ENCODE data around the gene KDM1A. TPM values are rescaled to one million over a fixed set of nuclear protein-coding genes. Genes with fewer than 3 reads are reported as not detected.
A peak's percentile ranks its signal among the peaks of the same experiment; 100 is the strongest.

Gene KDM1A
- total and polyA plus RNA-seq, 2 of the 13 experiments (the other 11 are each of a cell fraction or from before 2014, with no cell fraction given), result 81.3 to 173 TPM

- TF ChIP-seq RERE (CRISPR knock-in tag; IDR thresholded peaks at IDR 0.05; ENCODE audit: low read depth), result peak; percentile 64; the same call in 1 of the 2 replicates
- TF ChIP-seq HOXA3 (CRISPR knock-in tag; IDR thresholded peaks at IDR 0.05), result peak; percentile 96
- no peak for TF ChIP-seq RARG (CRISPR knock-in tag; IDR thresholded peaks at IDR 0.05; ENCODE audit: low read depth)
- peak; percentile 94; the same call in 1 of the 2 replicates for TF ChIP-seq NFATC3 (CRISPR knock-in tag; IDR thresholded peaks at IDR 0.05)
- peak; percentile 58 for TF ChIP-seq ZNF883 (CRISPR knock-in tag; IDR thresholded peaks at IDR 0.05; ENCODE audit: not compliant biosample characterization)
- 0 out of 2 replicates have a peak, but pooled peaks have one; percentile 34 for TF ChIP-seq TP53 (CRISPR knock-in tag; conservative IDR thresholded peaks at IDR 0.05)
- no peak for TF ChIP-seq NFRKB (IDR thresholded peaks at IDR 0.05)
- TF ChIP-seq ATF7 (IDR thresholded peaks at IDR 0.05), result no peak
- TF ChIP-seq ATF7 (CRISPR knock-in tag; IDR thresholded peaks at IDR 0.05), result peak; percentile 42; the same call in 1 of the 2 replicates
- TF ChIP-seq THAP11 (CRISPR knock-in tag; IDR thresholded peaks at IDR 0.05), result peak; percentile 93
- TF ChIP-seq RFX3 (CRISPR knock-in tag; IDR thresholded peaks at IDR 0.05), result no peak
- TF ChIP-seq ZNF451 (CRISPR knock-in tag; IDR thresholded peaks at IDR 0.05), result peak; percentile 96
- TF ChIP-seq, protein P1, sequence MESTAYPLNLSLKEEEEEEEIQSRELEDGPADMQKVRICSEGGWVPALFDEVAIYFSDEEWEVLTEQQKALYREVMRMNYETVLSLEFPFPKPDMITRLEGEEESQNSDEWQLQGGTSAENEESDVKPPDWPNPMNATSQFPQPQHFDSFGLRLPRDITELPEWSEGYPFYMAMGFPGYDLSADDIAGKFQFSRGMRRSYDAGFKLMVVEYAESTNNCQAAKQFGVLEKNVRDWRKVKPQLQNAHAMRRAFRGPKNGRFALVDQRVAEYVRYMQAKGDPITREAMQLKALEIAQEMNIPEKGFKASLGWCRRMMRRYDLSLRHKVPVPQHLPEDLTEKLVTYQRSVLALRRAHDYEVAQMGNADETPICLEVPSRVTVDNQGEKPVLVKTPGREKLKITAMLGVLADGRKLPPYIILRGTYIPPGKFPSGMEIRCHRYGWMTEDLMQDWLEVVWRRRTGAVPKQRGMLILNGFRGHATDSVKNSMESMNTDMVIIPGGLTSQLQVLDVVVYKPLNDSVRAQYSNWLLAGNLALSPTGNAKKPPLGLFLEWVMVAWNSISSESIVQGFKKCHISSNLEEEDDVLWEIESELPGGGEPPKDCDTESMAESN (CRISPR knock-in tag; conservative IDR thresholded peaks at IDR 0.05), result peak; percentile 85
- TF ChIP-seq ZNF354B (CRISPR knock-in tag; IDR thresholded peaks at IDR 0.05), result 0 out of 2 replicates have a peak, but pooled peaks have one; percentile 45
- TF ChIP-seq, protein P2, sequence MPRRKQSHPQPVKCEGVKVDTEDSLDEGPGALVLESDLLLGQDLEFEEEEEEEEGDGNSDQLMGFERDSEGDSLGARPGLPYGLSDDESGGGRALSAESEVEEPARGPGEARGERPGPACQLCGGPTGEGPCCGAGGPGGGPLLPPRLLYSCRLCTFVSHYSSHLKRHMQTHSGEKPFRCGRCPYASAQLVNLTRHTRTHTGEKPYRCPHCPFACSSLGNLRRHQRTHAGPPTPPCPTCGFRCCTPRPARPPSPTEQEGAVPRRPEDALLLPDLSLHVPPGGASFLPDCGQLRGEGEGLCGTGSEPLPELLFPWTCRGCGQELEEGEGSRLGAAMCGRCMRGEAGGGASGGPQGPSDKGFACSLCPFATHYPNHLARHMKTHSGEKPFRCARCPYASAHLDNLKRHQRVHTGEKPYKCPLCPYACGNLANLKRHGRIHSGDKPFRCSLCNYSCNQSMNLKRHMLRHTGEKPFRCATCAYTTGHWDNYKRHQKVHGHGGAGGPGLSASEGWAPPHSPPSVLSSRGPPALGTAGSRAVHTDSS (CRISPR knock-in tag; conservative IDR thresholded peaks at IDR 0.05), result no peak
- peak; percentile 50; the same call in 1 of the 2 replicates for TF ChIP-seq ZNF598 (CRISPR knock-in tag; IDR thresholded peaks at IDR 0.05; ENCODE audit: borderline replicate concordance)
- TF ChIP-seq ZNF782 (CRISPR knock-in tag; IDR thresholded peaks at IDR 0.05; ENCODE audit: borderline replicate concordance), result peak; percentile 89
Observed at GRCh38 chr1:23019094-23019862, at the start of gene KDM1A (continued).

Measured in HepG2 (cell line).